Hypothalamus (tissue), 51 donors: Measurements from ENCODE around the gene ING3.
"Not testable (repeated sequence)": the region's sequence is repeated elsewhere in the genome, so short reads cannot be mapped to it uniquely, and the experiment has no call there.

Experiments used
- DNase-seq, 51 donors: peaks; one replicate each; lab custom pipeline; 2025; lab: John Stamatoyannopoulos, UW

ING3 gene

GRCh38 chr7:121001234-121001906, 50.8 kb downstream of the ING3 start:
- no peak for DNase-seq

GRCh38 chr7:121002048-121002756, 51.6 kb downstream of the ING3 start:
- DNase-seq: no peak

GRCh38 chr7:121002757-121003200, 52.2 kb downstream of the ING3 start:
- DNase-seq: no peak

- DNase-seq: no peak
These were observed 53.6 kb downstream of the ING3 start for GRCh38 chr7:121003986-121004685.

GRCh38 chr7:121005058-121005457, 54.5 kb downstream of the ING3 start:
- not testable (repeated sequence) for DNase-seq

GRCh38 chr7:121005996-121006584, 55.5 kb downstream of the ING3 start:
- no peak for DNase-seq

GRCh38 chr7:121006711-121007315, 56.2 kb downstream of the ING3 start:
- DNase-seq: no peak

- DNase-seq: no peak
These were observed 58.2 kb downstream of the ING3 start for GRCh38 chr7:121008816-121009215.

GRCh38 chr7:121011401-121011800, 60.8 kb downstream of the ING3 start:
- DNase-seq: no peak

GRCh38 chr7:121012170-121012874, 61.7 kb downstream of the ING3 start:
- no peak for DNase-seq

- DNase-seq: no peak
These were observed 62.3 kb downstream of the ING3 start for GRCh38 chr7:121012919-121013318.

- DNase-seq: no peak
These were observed 65.0 kb downstream of the ING3 start for GRCh38 chr7:121015560-121015959.

- no peak for DNase-seq
These were observed 66.4 kb downstream of the ING3 start for GRCh38 chr7:121016966-121017365.

- DNase-seq: no peak
These were observed 67.0 kb downstream of the ING3 start for GRCh38 chr7:121017586-121017985.

GRCh38 chr7:121019018-121019417, 68.4 kb downstream of the ING3 start:
- DNase-seq: no peak

- no peak for DNase-seq
These were observed 69.8 kb downstream of the ING3 start for GRCh38 chr7:121020249-121020988.

GRCh38 chr7:121020989-121021969, 70.7 kb downstream of the ING3 start:
- no peak for DNase-seq

GRCh38 chr7:121023194-121023593, 72.6 kb downstream of the ING3 start:
- DNase-seq: no peak
